NB4 (cell line): ENCODE measurements around the gene THADA.

ENCODE experiments used
- POLR2A ChIP-seq: IDR thresholded peaks from 2 replicates; pipeline ENCODE4 v1.6.1; 2011; ENCODE audit warnings: mild to moderate bottlenecking; ENCODE audit not compliant: insufficient read length; ENCODE audit errors: extremely low read depth
- TF ChIP-seq, protein P1 (sequence below): IDR thresholded peaks from one replicate; pipeline ENCODE4 v1.5.1; 2012; ENCODE audit warnings: low read depth, low read length

GRCh38 chr2:43513796-43514195 lies 82.0 kb downstream of the THADA start:
- TF ChIP-seq, protein P1, sequence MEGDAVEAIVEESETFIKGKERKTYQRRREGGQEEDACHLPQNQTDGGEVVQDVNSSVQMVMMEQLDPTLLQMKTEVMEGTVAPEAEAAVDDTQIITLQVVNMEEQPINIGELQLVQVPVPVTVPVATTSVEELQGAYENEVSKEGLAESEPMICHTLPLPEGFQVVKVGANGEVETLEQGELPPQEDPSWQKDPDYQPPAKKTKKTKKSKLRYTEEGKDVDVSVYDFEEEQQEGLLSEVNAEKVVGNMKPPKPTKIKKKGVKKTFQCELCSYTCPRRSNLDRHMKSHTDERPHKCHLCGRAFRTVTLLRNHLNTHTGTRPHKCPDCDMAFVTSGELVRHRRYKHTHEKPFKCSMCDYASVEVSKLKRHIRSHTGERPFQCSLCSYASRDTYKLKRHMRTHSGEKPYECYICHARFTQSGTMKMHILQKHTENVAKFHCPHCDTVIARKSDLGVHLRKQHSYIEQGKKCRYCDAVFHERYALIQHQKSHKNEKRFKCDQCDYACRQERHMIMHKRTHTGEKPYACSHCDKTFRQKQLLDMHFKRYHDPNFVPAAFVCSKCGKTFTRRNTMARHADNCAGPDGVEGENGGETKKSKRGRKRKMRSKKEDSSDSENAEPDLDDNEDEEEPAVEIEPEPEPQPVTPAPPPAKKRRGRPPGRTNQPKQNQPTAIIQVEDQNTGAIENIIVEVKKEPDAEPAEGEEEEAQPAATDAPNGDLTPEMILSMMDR: no peak
- TF ChIP-seq POLR2A: no peak
